H1 (cell line): ENCODE measurements around the gene PATJ. TPM values are rescaled to one million over a fixed set of nuclear protein-coding genes. Genes with fewer than 3 reads are reported as not detected.

Source experiments
- EGR1 ChIP-seq: IDR thresholded peaks from 2 replicates; pipeline ENCODE4 v1.6.1; 2011; ENCODE audit warnings: low read depth, low read length, borderline replicate concordance
- KDM5A ChIP-seq: fragments of 200-600 bp; IDR thresholded peaks from 2 replicates; pipeline ENCODE4 v1.7.1; 2012; ENCODE audit warnings: mild to moderate bottlenecking, low read length, inconsistent platforms, mixed read lengths
- POLR2AphosphoS5 ChIP-seq: IDR thresholded peaks from 2 replicates; pipeline ENCODE4 v1.6.1; 2011; ENCODE audit warnings: low read depth, low read length
- RAD21 ChIP-seq, 2 experiments: IDR thresholded peaks in 1 of 2; conservative IDR thresholded peaks in 1 of 2; 2 replicates each; pipeline ENCODE4 v1.6.1; 2011; ENCODE audit warnings: low read depth in 2 of 2, low read length in 2 of 2, improper control_type of control experiment in 1 of 2, inconsistent platforms in 1 of 2, mild to moderate bottlenecking in 1 of 2, moderate library complexity in 1 of 2
- RBBP5 ChIP-seq: IDR thresholded peaks from 2 replicates; pipeline ENCODE4 v1.7.1; 2012; ENCODE audit warnings: low read depth, mild to moderate bottlenecking, inconsistent platforms, low read length, moderate library complexity, borderline replicate concordance
- SRF ChIP-seq: IDR thresholded peaks from 2 replicates; pipeline ENCODE4 v1.6.1; 2011; ENCODE audit warnings: mild to moderate bottlenecking, low read depth, low read length, moderate library complexity
- TCF12 ChIP-seq: IDR thresholded peaks from 2 replicates; pipeline ENCODE4 v1.6.1; 2011; ENCODE audit warnings: low read depth, mild to moderate bottlenecking, low read length
- YY1 ChIP-seq: IDR thresholded peaks from 2 replicates; pipeline ENCODE4 v1.6.1; 2011; ENCODE audit warnings: low read depth, mild to moderate bottlenecking, low read length
- polyA plus RNA-seq, 7 experiments: library from polyadenylated mRNA; depleted of rRNA in 3 of 7; stranded (reverse) in 5 of 7; unstranded in 2 of 7; fragments of >200 nt in 5 of 7; fragments of 200-250 nt in 2 of 7; gene quantifications; 1 replicate in 5 of 7; 2 replicates in 1 of 7; 4 replicates in 1 of 7; pipeline versions ENCODE4 v1.2.1 to v1.2.3, GENCODE V29; 2011 to 2013; ENCODE audit warnings: missing spikeins in 2 of 7, mixed read lengths in 2 of 7
- total RNA-seq: library from RNA; stranded (reverse); fragmentation: NEBNext Ultra II Directional; extraction: Animal tissue kit (Norgen Biotek cat#: 25700); gene quantifications from 2 replicates; pipeline ENCODE4 v1.2.1, GENCODE V29; 2021

Gene PATJ
- total and polyA plus RNA-seq, 2 of the 8 experiments (the other 6 are each of a cell fraction or from before 2014, with no cell fraction given): 8.2 to 55.6 TPM

DNA sequence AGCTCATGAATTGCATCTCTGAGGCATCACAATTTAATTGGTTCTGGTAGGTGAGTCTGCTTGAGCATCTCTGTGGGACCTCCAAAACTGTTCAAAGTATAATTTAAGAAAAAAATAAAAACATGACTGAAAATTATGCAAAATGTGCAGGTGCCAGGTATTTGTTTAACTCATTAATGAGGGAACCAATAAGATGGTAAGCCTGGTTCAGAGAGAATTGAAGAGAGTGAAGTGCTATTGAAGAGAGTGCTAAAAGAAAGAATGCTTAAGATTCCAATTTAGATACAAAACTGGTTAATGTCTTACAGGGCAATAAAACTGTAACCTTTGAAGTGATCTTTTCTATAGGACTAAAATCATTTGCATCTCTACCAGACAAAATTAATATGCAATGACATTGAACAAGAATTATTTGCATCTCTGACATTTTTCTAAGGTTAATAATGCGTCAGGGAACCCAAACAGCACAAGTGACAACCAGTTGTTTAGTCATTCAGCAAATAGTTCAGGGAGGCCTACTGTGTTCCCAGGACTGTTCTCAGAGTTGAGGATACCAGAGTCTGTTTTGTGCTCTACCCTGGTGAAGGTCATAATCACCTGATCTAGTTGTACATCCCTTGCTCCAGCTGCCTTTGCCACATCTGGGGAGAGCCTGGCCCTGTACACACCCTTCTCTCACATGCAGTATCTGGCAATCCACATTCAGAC is 183.5 kb downstream of the PATJ start (continued):
- no peak for TF ChIP-seq YY1
- TF ChIP-seq RAD21 (IDR thresholded peaks at IDR 0.05 in 1 of 2, conservative IDR thresholded peaks at IDR 0.05 in 1 of 2; ENCODE audit: low read depth in 2 of 2, low read length in 2 of 2): no peak
- no peak for TF ChIP-seq TCF12
- no peak for TF ChIP-seq POLR2AphosphoS5
- TF ChIP-seq EGR1: no peak
- TF ChIP-seq RBBP5: no peak
- TF ChIP-seq SRF: no peak
- TF ChIP-seq KDM5A: no peak
